Measurements from ENCODE around the gene NOLC1.
"Not testable (repeated sequence)": the region's sequence is repeated elsewhere in the genome, so short reads cannot be mapped to it uniquely, and the experiment has no call there.

Gene NOLC1

GRCh38 chr10:102185272-102185671 is 33.1 kb downstream of the NOLC1 start:
- Histone ChIP-seq H4K20me1 (ENCODE audit: insufficient read depth, low read length) (no peaks in the 10 kb centered on the region), H3K36me3 (replicated peaks; ENCODE audit: insufficient read depth, low read length) (no peaks in the 10 kb centered on the region), H3K79me2 (ENCODE audit: low read length) (no peaks in the 10 kb centered on the region), H2AFZ (ENCODE audit: low read length) (no peak overlapping the region), H3F3A (ENCODE audit: insufficient read depth, low read length) (peaks cover 20% of the 10 kb centered on the region), H3K4me2 (ENCODE audit: low read depth, low read length) (no peak overlapping the region), H3K9me3 (replicated peaks; ENCODE audit: insufficient read depth, low read length) (no peaks in the 10 kb centered on the region), H3K9ac (ENCODE audit: low read length) (no peak overlapping the region), H3K9me2 (replicated peaks; ENCODE audit: insufficient read depth, low read length) (no peaks in the 10 kb centered on the region), H3K4me3 (ENCODE audit: low read length) (no peak overlapping the region), H3K27ac (ENCODE audit: low read length) (no peak overlapping the region), H3K4me1 (ENCODE audit: low read length) (peaks cover 16% of the 10 kb centered on the region), H3K27me3 (replicated peaks; ENCODE audit: insufficient read depth, low read length) (no peaks in the 10 kb centered on the region)
- no peak for DNase-seq
- TF ChIP-seq CTCF (IDR thresholded peaks at IDR 0.05; ENCODE audit: low read length) = no peak
- TF ChIP-seq EZH2phosphoT487 (IDR thresholded peaks at IDR 0.05; ENCODE audit: low read length) = no peak
- TF ChIP-seq EZH2 (optimal IDR thresholded peaks at IDR 0.05; ENCODE audit: low read depth, low read length) = no peak

GRCh38 chr10:102185811-102186527 is 33.8 kb downstream of the NOLC1 start:
- H3K9me2 ChIP-seq (replicated peaks; ENCODE audit: insufficient read depth, low read length) = no peaks in the 10 kb centered on the region

DNA sequence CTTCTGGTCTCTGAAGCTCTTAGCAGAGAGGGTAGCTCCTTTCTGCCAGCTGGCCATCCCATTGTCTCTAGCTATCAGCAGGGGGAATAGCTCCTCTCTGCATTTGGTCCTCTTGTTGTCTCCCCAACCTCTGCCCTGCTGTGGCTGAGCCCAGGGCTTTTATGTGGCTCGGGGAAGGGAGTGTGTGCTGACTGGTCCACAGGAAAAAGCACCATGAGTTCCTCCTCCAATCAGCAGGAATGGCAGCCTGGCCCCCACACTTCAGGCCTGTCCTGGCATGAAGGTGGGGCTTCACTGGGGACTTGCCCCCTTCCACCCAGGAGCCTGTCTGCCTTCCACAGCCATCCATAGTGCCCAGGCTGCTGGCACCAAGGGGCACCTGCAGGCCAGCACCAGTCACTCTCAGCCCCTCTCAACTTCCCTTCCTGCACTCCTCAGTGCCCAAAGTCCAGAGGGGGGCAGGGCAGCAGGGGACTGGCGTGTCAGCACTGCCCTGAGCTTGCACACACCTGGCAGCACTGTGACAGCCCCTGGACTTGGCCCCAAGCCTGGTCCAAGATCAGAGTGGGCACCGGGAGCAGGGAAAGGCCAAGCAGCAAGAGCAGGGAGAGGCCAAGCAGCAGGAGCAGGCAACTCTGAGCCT is 36.2 kb downstream of the NOLC1 start:
- Histone ChIP-seq H3K9me3 (replicated peaks; ENCODE audit: insufficient read depth, low read length) (no peaks in the 10 kb centered on the region), H3K4me3 (ENCODE audit: low read length) (peak overlapping the region; percentile 36; the same call in 1 of the 2 replicates)
- TF ChIP-seq CTCF (IDR thresholded peaks at IDR 0.05; ENCODE audit: low read length) (no peak), EZH2 (optimal IDR thresholded peaks at IDR 0.05; ENCODE audit: low read depth, low read length) (no peak), EZH2phosphoT487 (IDR thresholded peaks at IDR 0.05; ENCODE audit: low read length) (no peak)

More at GRCh38 chr10:102185811-102186527, 33.8 kb downstream of the NOLC1 start:
- H3K79me2 ChIP-seq (ENCODE audit: low read length) = no peaks in the 10 kb centered on the region
- DNase-seq = no peak
- H3K4me3 ChIP-seq (ENCODE audit: low read length) = no peak overlapping the region
- no peak overlapping the region for H3K27ac ChIP-seq (ENCODE audit: low read length)
- TF ChIP-seq EZH2phosphoT487 (IDR thresholded peaks at IDR 0.05; ENCODE audit: low read length) (no peak), CTCF (IDR thresholded peaks at IDR 0.05; ENCODE audit: low read length) (no peak)
- peaks cover 20% of the 10 kb centered on the region for H3F3A ChIP-seq (ENCODE audit: insufficient read depth, low read length)
- H3K36me3 ChIP-seq (replicated peaks; ENCODE audit: insufficient read depth, low read length) = no peaks in the 10 kb centered on the region
- no peak overlapping the region for H3K9ac ChIP-seq (ENCODE audit: low read length)
- H2AFZ ChIP-seq (ENCODE audit: low read length) = no peak overlapping the region
- no peaks in the 10 kb centered on the region for H3K9me3 ChIP-seq (replicated peaks; ENCODE audit: insufficient read depth, low read length)
- H3K27me3 ChIP-seq (replicated peaks; ENCODE audit: insufficient read depth, low read length) = no peaks in the 10 kb centered on the region
- H3K4me2 ChIP-seq (ENCODE audit: low read depth, low read length) = no peak overlapping the region
- H4K20me1 ChIP-seq (ENCODE audit: insufficient read depth, low read length) = no peaks in the 10 kb centered on the region
- H3K4me1 ChIP-seq (ENCODE audit: low read length) = peaks cover 16% of the 10 kb centered on the region

GRCh38 chr10:102188941-102189898 is 37.0 kb downstream of the NOLC1 start:
- H3K36me3 ChIP-seq (replicated peaks; ENCODE audit: insufficient read depth, low read length); H3K79me2 ChIP-seq (ENCODE audit: low read length); H4K20me1 ChIP-seq (ENCODE audit: insufficient read depth, low read length); H3K27me3 ChIP-seq (replicated peaks; ENCODE audit: insufficient read depth, low read length); H3K9me2 ChIP-seq (replicated peaks; ENCODE audit: insufficient read depth, low read length); H3K9me3 ChIP-seq (replicated peaks; ENCODE audit: insufficient read depth, low read length): not testable (repeated sequence)
- Histone ChIP-seq H3F3A (ENCODE audit: insufficient read depth, low read length) (peaks cover 20% of the 10 kb centered on the region), H2AFZ (ENCODE audit: low read length) (peak overlapping the region; percentile 55), H3K27ac (ENCODE audit: low read length) (peak overlapping the region; percentile 89), H3K4me2 (ENCODE audit: low read depth, low read length) (peak overlapping the region; percentile 81), H3K9ac (ENCODE audit: low read length) (peak overlapping the region; percentile 45; the same call in 1 of the 2 replicates), H3K4me3 (ENCODE audit: low read length) (peak overlapping the region; percentile 36; the same call in 1 of the 2 replicates), H3K4me1 (ENCODE audit: low read length) (peaks cover 16% of the 10 kb centered on the region)
- peak; percentile 84 for DNase-seq

More for the DNA sequence above, 36.2 kb downstream of the NOLC1 start:
- Histone ChIP-seq H3K4me2 (ENCODE audit: low read depth, low read length) (peak overlapping the region; percentile 81), H2AFZ (ENCODE audit: low read length) (peak overlapping the region; percentile 55), H3K9ac (ENCODE audit: low read length) (peak overlapping the region; percentile 45; the same call in 1 of the 2 replicates), H3K9me2 (replicated peaks; ENCODE audit: insufficient read depth, low read length) (no peaks in the 10 kb centered on the region), H4K20me1 (ENCODE audit: insufficient read depth, low read length) (no peaks in the 10 kb centered on the region), H3K79me2 (ENCODE audit: low read length) (no peaks in the 10 kb centered on the region), H3K4me1 (ENCODE audit: low read length) (peaks cover 16% of the 10 kb centered on the region), H3F3A (ENCODE audit: insufficient read depth, low read length) (peaks cover 20% of the 10 kb centered on the region), H3K27ac (ENCODE audit: low read length) (peak overlapping the region; percentile 89), H3K36me3 (replicated peaks; ENCODE audit: insufficient read depth, low read length) (no peaks in the 10 kb centered on the region), H3K27me3 (replicated peaks; ENCODE audit: insufficient read depth, low read length) (no peaks in the 10 kb centered on the region)
- peak; percentile 29 for DNase-seq
